Left lung (tissue), 10 donors: ENCODE results near the gene RBFOX1. TPM values are rescaled to one million over a fixed set of nuclear protein-coding genes. Genes with fewer than 3 reads are reported as not detected.

ENCODE experiments used
- ATAC-seq: fragments of 200-7000 bp; cut with Tn5 transposase; one replicate; pipeline ENCODE4 v1.9.1; 2020; ENCODE audit warnings: moderate library complexity
- DNase-seq, 4 donors: peaks; one replicate each; pipeline ENCODE4 v3.0.0-alpha.2; 2013 to 2020
- H3K27ac ChIP-seq, 2 donors: fragments of 200-600 bp; sonication (generic) in 1 of 2; one replicate each; pipeline versions ENCODE4 v1.5.0 to v1.8.0; 2020 to 2021
- H3K27me3 ChIP-seq, 2 donors: fragments of 200-600 bp; sonication (generic) in 1 of 2; one replicate each; pipeline versions ENCODE4 v1.5.0 to v1.8.0; 2020 to 2021
- H3K36me3 ChIP-seq, 2 donors: fragments of 200-600 bp; sonication (generic) in 1 of 2; one replicate each; pipeline versions ENCODE4 v1.5.0 to v1.8.0; 2020 to 2021
- H3K4me1 ChIP-seq, 2 donors: fragments of 200-600 bp; one replicate each; pipeline ENCODE4 v1.8.0; 2021
- H3K4me3 ChIP-seq, 2 donors: fragments of 200-600 bp; sonication (generic) in 1 of 2; one replicate each; pipeline versions ENCODE4 v1.5.0 to v1.8.0; 2020 to 2021; ENCODE audit warnings: mild to moderate bottlenecking in 1 of 2
- H3K9me3 ChIP-seq, 2 donors: fragments of 200-600 bp; sonication (generic) in 1 of 2; one replicate each; pipeline versions ENCODE4 v1.5.0 to v1.8.0; 2020 to 2021
- CTCF ChIP-seq, 2 donors: fragments of 200-600 bp; sonication (generic) in 1 of 2; IDR thresholded peaks; one replicate each; pipeline versions ENCODE4 v1.5.0 to v1.8.0; 2021; ENCODE audit warnings: antibody characterized with exemption in 2 of 2
- intact Hi-C, 2 donors: fragments of 100-400 bp; cut with DNase I; formaldehyde crosslinking; loops; one replicate each; pipeline versions ENCODE4 v1.11.2 to v1.14.2; 2022
- polyA plus RNA-seq, 6 donors: library from polyadenylated mRNA; unstranded; fragments of 120-200 nt; gene quantifications; one replicate each; pipeline ENCODE4 v1.2.1, GENCODE V29; 2013; ENCODE audit not compliant: insufficient read length in 6 of 6
- total RNA-seq, 2 donors: library from RNA; stranded (reverse); fragmentation: NEBNext Ultra II Directional; extraction: Animal tissue kit (Norgen Biotek cat#: 25700); gene quantifications; one replicate each; pipeline ENCODE4 v1.2.1, GENCODE V29; 2021
- donor health status: DM: no; HTN: yes; CAD: no.
- donor health status: DM: no; HTN: no; CAD: no.

The RBFOX1 gene
- total and polyA plus RNA-seq, 8 donors: 0.41 to 1.7 (median 0.91) TPM; not detected in 2

DNA sequence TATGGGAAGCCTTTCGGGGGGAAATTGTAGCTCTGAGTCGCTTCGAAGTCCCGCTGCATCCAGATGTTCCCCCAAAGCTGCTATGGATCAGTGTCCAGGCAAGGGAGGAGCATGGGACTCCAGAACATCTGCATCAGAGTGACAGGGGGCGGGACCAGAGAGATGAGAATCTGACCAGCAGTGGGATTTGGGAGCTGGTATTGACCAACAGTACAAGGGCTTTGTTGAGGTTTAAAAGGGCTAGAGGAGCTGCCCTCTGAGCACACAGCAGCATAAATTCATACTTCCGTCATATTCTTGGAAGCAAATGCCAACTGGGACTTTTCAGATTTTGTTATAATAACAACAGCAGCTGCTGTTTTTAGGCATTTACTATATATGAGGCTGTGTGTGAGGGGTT, 10.6 kb downstream of the RBFOX1 start:
- Histone ChIP-seq H3K36me3 (no peaks in the 10 kb centered on the region), H3K27me3 (no peaks in the 10 kb centered on the region), H3K27ac (no peak overlapping the region), H3K4me3 (no peak overlapping the region), H3K9me3 (no peaks in the 10 kb centered on the region), H3K4me1 (no peaks in the 10 kb centered on the region)
- DNase-seq: no peak
- intact Hi-C loops: no loop called here
- no peak for ATAC-seq
- TF ChIP-seq CTCF (IDR thresholded peaks at IDR 0.05): no peak

GRCh38 chr16:7344830-7345780, 12.5 kb downstream of the RBFOX1 start:
- Histone ChIP-seq H3K4me3 (no peak overlapping the region), H3K27ac (no peak overlapping the region), H3K27me3 (no peaks in the 10 kb centered on the region), H3K4me1 (no peaks in the 10 kb centered on the region), H3K9me3 (no peaks in the 10 kb centered on the region), H3K36me3 (no peaks in the 10 kb centered on the region)
- no peak for TF ChIP-seq CTCF (IDR thresholded peaks at IDR 0.05)
- intact Hi-C loops: no loop called here
- DNase-seq: no peak
- ATAC-seq: no peak

DNA sequence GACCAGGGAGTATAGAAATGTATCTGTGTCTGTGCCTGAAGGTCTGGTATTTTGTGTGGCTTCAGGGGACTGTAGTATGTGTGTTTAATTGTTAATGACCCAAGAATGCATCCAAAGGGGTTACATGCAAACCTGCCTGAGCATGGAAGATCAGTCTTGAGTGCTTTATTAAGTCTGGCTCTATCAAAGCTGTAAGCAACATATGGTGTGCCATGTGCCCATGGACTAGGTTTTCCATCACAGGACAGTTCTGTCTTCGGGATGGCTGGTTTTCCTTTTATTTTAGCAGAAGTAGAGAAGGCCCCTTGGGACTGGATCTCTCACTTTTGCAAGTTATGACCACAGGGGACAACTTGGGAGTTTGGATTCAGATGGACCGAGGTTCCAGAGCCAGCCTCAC, 18.2 kb downstream of the RBFOX1 start:
- ATAC-seq (no peak), DNase-seq (no peak)
- TF ChIP-seq CTCF (IDR thresholded peaks at IDR 0.05): no peak
- no peaks in the 10 kb centered on the region for H3K27me3 ChIP-seq
- intact Hi-C loops: no loop called here
- H3K9me3 ChIP-seq: no peaks in the 10 kb centered on the region
- no peak overlapping the region for H3K4me3 ChIP-seq
- no peak overlapping the region for H3K27ac ChIP-seq
- H3K4me1 ChIP-seq: no peaks in the 10 kb centered on the region
- H3K36me3 ChIP-seq: no peaks in the 10 kb centered on the region

DNA sequence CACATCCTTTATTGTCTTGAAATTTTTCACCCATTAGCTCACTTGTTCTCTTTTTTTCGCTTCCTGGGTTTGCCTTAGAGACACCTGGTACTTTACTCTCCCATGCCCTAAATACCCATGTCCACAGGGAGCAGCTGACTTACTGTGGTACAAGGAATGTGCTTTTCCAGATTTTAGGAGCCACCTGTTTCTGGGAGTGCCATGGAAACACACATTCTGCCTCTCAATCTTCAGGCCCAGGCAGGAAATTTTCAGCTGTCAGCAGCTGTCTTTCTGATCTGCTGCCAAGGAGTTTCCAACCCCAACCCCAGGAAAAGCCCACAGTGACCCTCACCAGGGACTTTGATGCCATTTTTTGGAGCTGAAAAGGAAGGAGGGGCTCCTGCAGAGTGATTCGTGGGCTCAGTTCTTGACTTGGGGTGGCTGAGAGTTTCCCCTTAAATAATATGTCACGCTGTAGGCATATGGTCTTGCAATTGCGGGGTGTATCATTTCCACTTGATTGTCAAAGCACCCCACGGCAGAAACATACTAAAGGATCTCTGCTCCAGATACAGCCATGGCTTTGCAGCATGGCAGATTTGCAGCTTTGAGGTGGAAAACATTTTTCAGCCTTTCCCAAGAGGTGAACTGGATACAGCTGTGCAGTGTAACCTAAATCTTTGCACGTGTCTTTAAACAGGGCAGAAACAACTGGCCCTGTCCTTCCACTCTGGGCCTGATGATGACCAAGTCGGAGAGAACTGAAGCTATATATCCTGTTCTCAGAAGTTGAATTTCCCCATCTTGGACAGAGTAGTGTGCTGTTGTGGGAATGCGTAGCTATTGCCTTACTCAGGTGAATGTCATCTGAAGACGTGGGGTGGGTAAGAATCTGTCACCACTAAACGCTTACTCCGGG, 19.2 kb downstream of the RBFOX1 start:
- H3K36me3 ChIP-seq: no peaks in the 10 kb centered on the region
- intact Hi-C loops: no loop called here
- no peaks in the 10 kb centered on the region for H3K9me3 ChIP-seq
- no peak overlapping the region for H3K27ac ChIP-seq
- DNase-seq (no peak), ATAC-seq (no peak)
- H3K27me3 ChIP-seq: no peaks in the 10 kb centered on the region
- TF ChIP-seq CTCF (IDR thresholded peaks at IDR 0.05): no peak
- no peaks in the 10 kb centered on the region for H3K4me1 ChIP-seq
- no peak overlapping the region for H3K4me3 ChIP-seq

DNA sequence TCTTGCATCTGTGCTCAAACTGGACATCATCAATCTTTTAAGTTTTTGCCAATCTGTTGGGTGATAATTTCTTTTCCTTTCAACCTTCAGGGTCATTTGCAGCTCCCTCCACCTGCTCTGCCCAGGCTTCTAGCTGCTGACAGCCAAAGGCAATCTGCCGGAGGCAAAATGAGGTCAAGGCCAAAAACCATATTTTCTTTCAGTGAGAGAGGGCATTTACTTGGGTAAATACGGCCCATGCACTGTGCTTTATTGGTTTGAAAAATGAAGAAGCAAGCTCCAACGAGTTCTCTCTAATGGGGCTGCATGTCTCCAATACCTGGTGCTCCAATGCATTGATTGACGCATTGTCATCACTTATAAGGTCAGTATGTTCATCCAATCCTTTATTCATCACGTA, 23.1 kb downstream of the RBFOX1 start:
- H3K27ac ChIP-seq: no peak overlapping the region
- H3K4me3 ChIP-seq: no peak overlapping the region
- intact Hi-C loops: no loop called here
- no peak for TF ChIP-seq CTCF (IDR thresholded peaks at IDR 0.05)
- H3K9me3 ChIP-seq: no peaks in the 10 kb centered on the region
- H3K27me3 ChIP-seq: no peaks in the 10 kb centered on the region
- ATAC-seq: no peak
- no peak for DNase-seq
- no peaks in the 10 kb centered on the region for H3K36me3 ChIP-seq
- no peaks in the 10 kb centered on the region for H3K4me1 ChIP-seq
